ENCODE data around the gene TCTN1.
"Not testable (repeated sequence)": the region's sequence is repeated elsewhere in the genome, so short reads cannot be mapped to it uniquely, and the experiment has no call there.

TCTN1 gene

GRCh38 chr12:110640275-110641025 lies 26.5 kb downstream of the TCTN1 start:
- no peak for DNase-seq

DNA sequence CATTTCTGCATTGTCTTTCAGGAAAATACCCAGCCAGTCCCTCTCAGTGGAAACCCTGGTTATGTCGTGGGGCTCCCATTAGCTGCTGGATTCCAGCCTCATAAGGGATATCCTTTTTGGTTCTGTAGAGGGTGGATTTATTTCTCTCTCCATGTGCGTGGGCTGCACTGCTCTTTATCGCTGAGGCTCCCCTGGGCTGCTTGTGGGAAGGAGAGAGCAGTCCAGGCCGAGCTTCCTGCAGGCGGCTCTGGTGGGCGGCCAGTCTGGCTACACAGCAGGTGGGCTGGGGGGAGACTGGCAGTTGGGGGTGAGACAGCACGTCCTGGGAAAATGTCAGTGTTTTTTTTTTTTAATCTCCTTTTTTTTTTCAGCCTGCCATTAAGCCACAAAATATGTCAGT lies 27.6 kb downstream of the TCTN1 start:
- DNase-seq = no peak

GRCh38 chr12:110647631-110648040 lies 33.7 kb downstream of the TCTN1 start:
- no peak for DNase-seq

DNA sequence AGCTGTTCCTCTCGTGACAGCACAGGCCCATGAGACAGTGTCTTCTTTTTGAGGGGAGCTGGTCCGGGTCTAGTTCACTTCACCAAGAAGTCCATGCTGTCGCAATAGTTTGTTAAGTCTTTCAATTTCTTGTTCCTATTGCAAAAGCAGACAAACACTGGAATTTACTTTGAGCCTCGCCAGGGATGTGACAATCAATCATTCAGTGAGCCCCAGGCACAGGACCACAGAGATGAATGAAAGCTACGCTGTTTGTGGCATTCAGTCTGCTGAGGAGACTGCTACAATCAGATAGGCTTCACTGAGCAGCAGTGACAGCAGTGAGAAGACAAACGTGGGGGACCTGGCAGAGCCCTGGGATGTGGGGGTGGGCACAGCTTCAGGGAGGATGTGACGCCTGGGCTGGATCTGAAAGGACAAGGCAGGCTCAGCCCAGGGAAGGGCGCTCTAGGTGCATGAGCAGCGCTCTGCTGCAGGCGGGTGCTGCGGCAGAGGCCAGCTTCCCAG lies 35.5 kb downstream of the TCTN1 start:
- DNase-seq = no peak

DNA sequence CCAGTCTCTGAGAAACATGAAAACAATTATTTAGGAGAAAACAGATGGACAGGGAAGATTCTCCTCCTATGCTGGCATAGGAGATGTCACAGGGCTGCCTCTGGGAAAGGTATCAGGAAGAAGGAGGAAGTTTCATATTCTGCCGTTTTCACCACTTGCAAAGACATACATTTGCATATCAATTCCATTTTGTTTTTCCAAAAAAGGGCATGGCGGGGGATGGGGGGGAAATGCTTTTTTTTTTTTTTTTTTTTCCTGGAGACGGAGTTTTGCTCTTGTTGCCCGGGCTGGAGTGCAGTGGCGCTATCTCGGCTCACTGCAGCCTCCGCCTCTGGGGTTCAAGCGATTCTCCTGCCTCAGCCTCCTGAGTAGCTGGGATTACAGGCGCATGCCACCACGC lies 40.3 kb downstream of the TCTN1 start:
- not testable (repeated sequence) for DNase-seq

DNA sequence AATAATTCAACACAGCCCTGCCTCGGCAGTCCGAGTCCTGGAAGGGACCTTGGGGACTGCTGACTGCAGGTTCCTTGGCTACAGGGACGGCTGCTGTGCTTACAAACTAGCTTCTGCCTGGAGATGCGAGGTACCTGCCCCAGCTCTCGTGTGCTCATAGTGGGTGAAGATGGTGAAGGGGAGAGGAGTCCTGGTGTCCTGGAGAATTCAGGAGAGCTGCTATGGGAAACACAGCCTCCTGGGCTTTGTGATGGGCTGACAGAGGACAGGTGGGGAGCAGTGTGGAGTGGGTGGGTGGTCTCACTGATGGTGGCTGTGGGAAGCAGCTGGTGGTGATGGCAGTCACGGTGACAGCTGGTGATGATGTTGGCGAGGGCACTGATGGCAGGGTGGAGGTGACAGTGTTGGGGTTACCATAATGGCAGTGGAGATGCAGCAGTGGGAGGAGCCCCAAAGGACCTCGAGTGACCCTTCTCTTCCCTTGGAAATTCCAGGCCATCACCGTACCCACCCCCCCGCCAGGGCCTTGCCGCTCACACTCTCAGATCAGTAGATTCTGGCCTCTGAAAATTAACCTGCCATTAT lies 42.2 kb downstream of the TCTN1 start:
- no peak for DNase-seq

GRCh38 chr12:110657747-110658146 lies 43.8 kb downstream of the TCTN1 start:
- DNase-seq = no peak

DNA sequence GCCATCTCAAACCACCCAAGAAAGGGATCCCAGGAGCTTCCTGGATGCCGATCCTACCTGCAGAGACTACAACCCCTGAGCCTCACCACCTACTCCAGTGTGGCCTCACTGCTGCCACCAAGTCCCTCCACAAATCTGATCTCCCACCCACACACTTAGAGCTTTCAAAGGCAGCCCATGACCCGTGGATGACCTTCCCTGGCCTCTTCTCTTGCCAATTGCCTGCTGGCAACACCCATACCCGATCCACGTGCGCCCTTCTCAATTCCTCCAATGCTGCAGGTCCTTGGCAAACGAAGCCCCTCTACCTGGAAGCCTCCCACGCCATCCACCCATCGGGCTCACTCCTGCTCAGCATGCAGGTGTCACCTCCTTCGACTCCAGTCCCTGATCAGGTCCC lies 44.3 kb downstream of the TCTN1 start:
- DNase-seq = no peak

GRCh38 chr12:110658878-110659277 lies 44.9 kb downstream of the TCTN1 start:
- DNase-seq = no peak

- DNase-seq = no peak
Observed at GRCh38 chr12:110661337-110661972, 47.5 kb downstream of the TCTN1 start.

DNA sequence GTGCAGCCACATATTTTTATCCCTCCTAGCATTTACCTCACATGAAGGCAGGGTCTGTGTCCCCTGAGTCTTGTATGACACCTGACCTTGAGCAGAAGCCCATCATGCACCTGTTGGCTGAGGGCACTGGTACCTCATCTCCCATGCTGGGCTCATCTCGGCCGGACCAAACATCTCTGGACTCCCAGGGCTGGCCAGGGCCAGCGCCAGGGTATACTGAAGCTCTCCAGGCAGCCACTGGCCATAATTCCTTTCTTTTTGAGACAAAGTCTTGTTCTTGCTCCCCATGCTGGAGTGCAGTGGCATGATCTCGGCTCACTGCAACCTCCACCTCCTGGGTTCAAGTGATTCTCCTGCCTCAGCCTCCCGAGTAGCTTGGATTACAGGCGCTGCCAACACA lies 53.0 kb downstream of the TCTN1 start:
- no peak for DNase-seq

DNA sequence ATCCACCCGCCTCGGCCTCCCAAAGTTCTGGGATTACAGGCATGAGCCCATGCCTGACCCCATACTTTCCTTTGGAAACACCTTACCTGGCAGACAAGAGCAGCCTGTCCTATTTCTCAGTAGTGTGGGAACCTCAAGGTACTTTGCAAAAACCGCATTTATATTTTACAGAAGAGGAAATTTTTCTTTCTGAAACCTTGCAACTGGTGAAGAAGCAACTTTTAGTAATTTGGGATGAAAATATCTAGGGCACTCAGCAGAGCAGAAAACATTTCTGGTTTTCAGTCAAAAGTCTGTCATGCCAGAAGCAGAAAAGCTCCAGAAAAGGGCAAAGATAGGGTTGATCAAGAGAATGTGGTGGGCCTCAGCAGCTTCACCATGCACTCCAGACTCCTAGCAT lies 53.7 kb downstream of the TCTN1 start:
- no peak for DNase-seq

- DNase-seq = no peak
Observed at GRCh38 chr12:110668480-110669192, 54.7 kb downstream of the TCTN1 start.

DNA sequence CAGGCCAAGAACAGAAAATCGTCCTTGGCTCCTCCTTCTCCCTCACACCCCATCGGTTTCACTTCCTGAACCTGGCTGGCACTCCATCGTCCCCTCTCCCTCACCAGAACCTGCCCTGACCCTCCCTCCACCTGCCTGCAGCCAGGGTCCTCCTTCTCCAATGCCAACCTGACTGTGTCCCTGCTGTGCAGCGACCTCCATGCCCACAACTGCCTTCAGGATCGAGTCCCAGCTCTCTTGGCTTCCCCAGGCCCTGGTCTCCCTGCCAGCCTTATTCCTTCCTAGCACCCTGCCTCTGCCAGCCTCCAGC lies 55.2 kb downstream of the TCTN1 start:
- no peak for DNase-seq

- no peak for DNase-seq
Observed at GRCh38 chr12:110670161-110670701, 56.3 kb downstream of the TCTN1 start.

DNA sequence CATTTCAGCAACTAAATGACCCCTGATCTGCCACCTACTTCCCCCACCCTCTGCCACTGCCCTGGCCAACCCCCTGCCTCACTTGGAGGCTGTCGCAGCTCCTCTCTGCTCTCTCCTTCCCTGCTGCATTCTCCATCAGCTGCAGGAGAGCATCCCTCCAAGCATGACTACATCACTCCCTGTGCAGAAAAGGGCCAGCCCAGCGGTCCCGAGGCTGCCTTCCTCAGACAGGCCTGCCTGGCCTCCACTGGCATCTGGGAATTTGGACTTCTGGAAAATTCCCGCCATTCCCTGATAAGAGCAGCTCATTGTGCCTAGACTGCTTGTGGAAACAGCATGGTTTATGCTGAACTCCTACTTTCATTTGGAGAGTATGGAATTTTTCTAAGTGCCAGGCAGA lies 62.2 kb downstream of the TCTN1 start:
- DNase-seq = no peak

- no peak for DNase-seq
Observed at GRCh38 chr12:110677206-110677911, 63.4 kb downstream of the TCTN1 start.

- no peak for DNase-seq
Observed at GRCh38 chr12:110677982-110678381, 64.1 kb downstream of the TCTN1 start.

- DNase-seq = no peak
Observed at GRCh38 chr12:110679201-110679600, 65.3 kb downstream of the TCTN1 start.

DNA sequence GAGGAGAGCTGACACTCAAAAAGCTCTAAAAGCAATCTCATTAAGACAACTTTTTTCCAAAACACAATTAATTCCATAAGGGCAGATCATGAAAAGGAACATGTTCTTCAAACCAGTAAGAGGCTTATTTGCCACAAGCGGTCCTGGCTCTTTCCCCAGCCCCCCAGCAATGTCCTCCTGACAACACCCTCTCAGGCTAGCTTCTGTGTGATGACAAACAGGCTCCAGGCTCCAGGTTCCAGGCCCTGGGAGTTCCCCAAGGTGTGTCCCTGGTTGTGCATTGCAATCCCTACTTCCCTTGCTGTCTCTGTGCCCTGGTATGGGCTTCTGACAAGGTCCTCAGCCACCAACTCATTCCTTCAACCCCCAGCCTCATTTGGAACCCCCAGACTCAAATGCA lies 66.1 kb downstream of the TCTN1 start:
- no peak for DNase-seq

DNA sequence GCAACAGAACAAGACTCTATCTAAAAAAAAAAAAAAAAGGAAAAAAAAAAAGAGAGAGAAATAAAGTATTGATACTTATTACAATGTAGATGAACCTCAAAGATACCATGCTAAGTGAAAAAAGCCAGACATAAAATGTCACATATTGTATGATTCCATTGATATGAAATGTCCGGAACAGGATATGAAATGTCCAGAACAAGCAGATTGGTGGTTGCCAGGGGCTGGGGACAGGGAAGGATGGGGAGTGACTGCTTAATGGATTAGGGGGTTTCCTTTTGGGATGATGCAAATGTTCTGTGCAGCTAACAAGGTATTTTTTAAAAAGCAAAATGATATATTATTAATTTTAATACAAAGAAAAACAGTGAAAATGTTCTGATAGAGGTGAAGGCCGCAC lies 70.0 kb downstream of the TCTN1 start:
- no peak for DNase-seq

DNA sequence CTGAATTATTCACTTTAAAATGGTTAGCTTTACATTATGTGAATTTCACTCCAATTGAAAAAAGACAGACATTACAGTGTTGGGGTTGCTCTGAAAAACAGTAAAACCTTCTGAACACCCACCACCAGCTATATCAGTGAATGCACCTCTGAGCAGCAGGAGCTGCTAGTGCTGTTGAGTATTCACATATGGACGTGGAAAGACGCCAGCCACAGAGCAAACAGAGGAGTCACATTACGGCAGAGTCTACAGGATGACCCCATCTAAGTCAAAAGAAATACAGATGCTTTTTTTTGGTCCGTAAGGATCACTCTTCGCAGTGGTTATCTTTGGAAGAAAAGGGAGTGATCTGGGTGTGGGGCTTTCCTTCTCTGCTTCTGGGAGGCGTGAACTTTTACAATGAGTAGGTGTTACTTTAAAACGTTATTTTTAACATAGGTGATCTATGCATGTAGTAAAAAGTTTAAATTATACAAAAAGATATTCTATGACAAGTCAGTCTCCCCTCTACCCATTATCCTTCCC lies 70.4 kb downstream of the TCTN1 start:
- DNase-seq = no peak

Data from SW 1271 (cell line).